ENCODE measurements around the gene DAND5. TPM values are rescaled to one million over a fixed set of nuclear protein-coding genes. Genes with fewer than 3 reads are reported as not detected.
"Not testable (repeated sequence)": the region's sequence is repeated elsewhere in the genome, so short reads cannot be mapped to it uniquely, and the experiment has no call there.

The DAND5 gene
- total RNA-seq, 1 donor from 2014 or later = 0.16 TPM

- no peak for DNase-seq (ENCODE audit: low spot score)
- Mint-ChIP-seq H3K27me3 (ENCODE audit: low read depth) (no peaks in the 10 kb centered on the region), H3K4me1 (ENCODE audit: low read depth) (peaks cover 25% of the 10 kb centered on the region), H3K9me3 (no peaks in the 10 kb centered on the region), H3K27ac (no peak overlapping the region), H3K36me3 (ENCODE audit: low read depth) (peaks cover 90% of the 10 kb centered on the region), H3K4me3 (ENCODE audit: low read depth) (peak overlapping the region; percentile 4)
- intact Hi-C loops (cut with micrococcal nuclease) = no loop called here
These were observed 20.6 kb upstream of the DAND5 start for GRCh38 chr19:12948612-12949362.

GRCh38 chr19:12949363-12950283, 19.8 kb upstream of the DAND5 start:
- Mint-ChIP-seq H3K9me3 (no peaks in the 10 kb centered on the region), H3K36me3 (ENCODE audit: low read depth) (peaks cover 90% of the 10 kb centered on the region), H3K4me3 (ENCODE audit: low read depth) (no peak overlapping the region), H3K4me1 (ENCODE audit: low read depth) (peaks cover 23% of the 10 kb centered on the region), H3K27ac (peak overlapping the region; percentile 61), H3K27me3 (ENCODE audit: low read depth) (no peaks in the 10 kb centered on the region)
- no peak for DNase-seq (ENCODE audit: low spot score)
- intact Hi-C loops (cut with micrococcal nuclease) = no loop called here

GRCh38 chr19:12952050-12952449, 17.3 kb upstream of the DAND5 start:
- H3K4me1 Mint-ChIP-seq (ENCODE audit: low read depth) = peaks cover 22% of the 10 kb centered on the region

GRCh38 chr19:12952488-12953137, 16.8 kb upstream of the DAND5 start:
- Mint-ChIP-seq H3K27ac (no peak overlapping the region), H3K4me1 (ENCODE audit: low read depth) (peaks cover 22% of the 10 kb centered on the region), H3K36me3 (ENCODE audit: low read depth) (peaks cover 84% of the 10 kb centered on the region), H3K9me3 (no peaks in the 10 kb centered on the region), H3K4me3 (ENCODE audit: low read depth) (no peak overlapping the region), H3K27me3 (ENCODE audit: low read depth) (no peaks in the 10 kb centered on the region)
- intact Hi-C loops (cut with micrococcal nuclease) = no loop called here
- DNase-seq (ENCODE audit: low spot score) = no peak

More at GRCh38 chr19:12952050-12952449, 17.3 kb upstream of the DAND5 start:
- H3K9me3 Mint-ChIP-seq; H3K4me3 Mint-ChIP-seq (ENCODE audit: low read depth); DNase-seq (ENCODE audit: low spot score); H3K27me3 Mint-ChIP-seq (ENCODE audit: low read depth); H3K27ac Mint-ChIP-seq; intact Hi-C loops (cut with micrococcal nuclease): not testable (repeated sequence)
- H3K36me3 Mint-ChIP-seq (ENCODE audit: low read depth) = peaks cover 87% of the 10 kb centered on the region

GRCh38 chr19:12953138-12953798, 16.1 kb upstream of the DAND5 start:
- Mint-ChIP-seq H3K4me1 (ENCODE audit: low read depth) (peaks cover 22% of the 10 kb centered on the region), H3K4me3 (ENCODE audit: low read depth) (no peak overlapping the region), H3K27me3 (ENCODE audit: low read depth) (no peaks in the 10 kb centered on the region), H3K36me3 (ENCODE audit: low read depth) (peaks cover 78% of the 10 kb centered on the region), H3K27ac (no peak overlapping the region), H3K9me3 (no peaks in the 10 kb centered on the region)
- intact Hi-C loops (cut with micrococcal nuclease) = no loop called here
- DNase-seq (ENCODE audit: low spot score) = no peak

- Mint-ChIP-seq H3K9me3 (no peaks in the 10 kb centered on the region), H3K27ac (peak overlapping the region; percentile 57), H3K4me3 (ENCODE audit: low read depth) (no peak overlapping the region), H3K4me1 (ENCODE audit: low read depth) (peaks cover 22% of the 10 kb centered on the region), H3K36me3 (ENCODE audit: low read depth) (peaks cover 70% of the 10 kb centered on the region), H3K27me3 (ENCODE audit: low read depth) (no peaks in the 10 kb centered on the region)
- no peak for DNase-seq (ENCODE audit: low spot score)
- intact Hi-C loops (cut with micrococcal nuclease) = no loop called here
These were observed 15.4 kb upstream of the DAND5 start for GRCh38 chr19:12953799-12954611.

GRCh38 chr19:12954612-12954962, 14.8 kb upstream of the DAND5 start:
- intact Hi-C loops (cut with micrococcal nuclease) = no loop called here
- no peaks in the 10 kb centered on the region for H3K27me3 Mint-ChIP-seq (ENCODE audit: low read depth)
- H3K9me3 Mint-ChIP-seq = no peaks in the 10 kb centered on the region
- H3K27ac Mint-ChIP-seq = peak overlapping the region; percentile 57
- DNase-seq (ENCODE audit: low spot score) = no peak
- no peak overlapping the region for H3K4me3 Mint-ChIP-seq (ENCODE audit: low read depth)
- peaks cover 64% of the 10 kb centered on the region for H3K36me3 Mint-ChIP-seq (ENCODE audit: low read depth)
- H3K4me1 Mint-ChIP-seq (ENCODE audit: low read depth) = peaks cover 22% of the 10 kb centered on the region

- H3K36me3 Mint-ChIP-seq (ENCODE audit: low read depth) = peaks cover 55% of the 10 kb centered on the region
These were observed 13.8 kb upstream of the DAND5 start for GRCh38 chr19:12955575-12955974.

GRCh38 chr19:12955996-12956395, 13.4 kb upstream of the DAND5 start:
- no peaks in the 10 kb centered on the region for H3K9me3 Mint-ChIP-seq
- H3K4me3 Mint-ChIP-seq (ENCODE audit: low read depth) = peak overlapping the region; percentile 93
- H3K4me1 Mint-ChIP-seq (ENCODE audit: low read depth) = peaks cover 23% of the 10 kb centered on the region
- peaks cover 2% of the 10 kb centered on the region for H3K27me3 Mint-ChIP-seq (ENCODE audit: low read depth)
- peaks cover 50% of the 10 kb centered on the region for H3K36me3 Mint-ChIP-seq (ENCODE audit: low read depth)
- no peak for DNase-seq (ENCODE audit: low spot score)
- H3K27ac Mint-ChIP-seq = peak overlapping the region; percentile 46
- intact Hi-C loops (cut with micrococcal nuclease) = loop anchor here (1.0 kb wide), 1 partner anchor 11 kb away; the partner anchor contains the start of gene RAD23A

More at GRCh38 chr19:12955575-12955974, 13.8 kb upstream of the DAND5 start:
- H3K27me3 Mint-ChIP-seq (ENCODE audit: low read depth); intact Hi-C loops (cut with micrococcal nuclease); H3K9me3 Mint-ChIP-seq; DNase-seq (ENCODE audit: low spot score): not testable (repeated sequence)
- Mint-ChIP-seq H3K4me3 (ENCODE audit: low read depth) (peak overlapping the region; percentile 93), H3K27ac (peak overlapping the region; percentile 46), H3K4me1 (ENCODE audit: low read depth) (peaks cover 23% of the 10 kb centered on the region)

- Mint-ChIP-seq H3K36me3 (ENCODE audit: low read depth) (peaks cover 43% of the 10 kb centered on the region), H3K9me3 (no peaks in the 10 kb centered on the region), H3K4me3 (ENCODE audit: low read depth) (peak within 1 kb of the TSS; percentile 93), H3K4me1 (ENCODE audit: low read depth) (peaks cover 22% of the 10 kb centered on the region), H3K27me3 (ENCODE audit: low read depth) (peaks cover 2% of the 10 kb centered on the region), H3K27ac (peak within 1 kb of the TSS; percentile 96)
- DNase-seq (ENCODE audit: low spot score) = peak; percentile 79
- intact Hi-C loops (cut with micrococcal nuclease) = loop anchor here (1.0 kb wide), 1 partner anchor 11 kb away; the partner anchor contains the start of gene RAD23A
These were observed 12.7 kb upstream of the DAND5 start, which contains the start of gene GADD45GIP1 for GRCh38 chr19:12956446-12957388. Gene GADD45GIP1 (minus strand): TSS chr19:12957223. CDS start chr19:12957212, 11 bp downstream.

Measured in activated T-helper 2 cell treated with anti-CD3 and anti-CD28 coated beads, Interferon-gamma antibody, Interleukin-2, Interleukin-4, amounts not matched to agents 10 μg/mL and 5 μg/mL and 100 μg/mL, durations not matched to agents 14 hours and 24 hours and 36 hours (primary cell).